Measurements from ENCODE around the gene ACAA2.
A peak's percentile ranks its signal among the peaks of the same experiment; 100 is the strongest.

ACAA2 gene

GRCh38 chr18:49834258-49834657 is 20.9 kb upstream of the ACAA2 start:
- Histone ChIP-seq H3K4me1 (ENCODE audit: control insufficient read depth, insufficient read depth, low read length) (no peaks in the 10 kb centered on the region), H3K36me3 (ENCODE audit: control insufficient read depth, insufficient read depth, low read length) (no peaks in the 10 kb centered on the region), H3K27me3 (ENCODE audit: control insufficient read depth, insufficient read depth, low read length) (no peaks in the 10 kb centered on the region), H3K27ac (ENCODE audit: low read depth, low read length) (no peak overlapping the region), H3K9ac (ENCODE audit: low read depth, low read length) (no peak overlapping the region), H3K4me3 (ENCODE audit: low read depth, low read length) (no peak overlapping the region), H3K9me3 (ENCODE audit: control insufficient read depth, insufficient read depth, low read length) (no peaks in the 10 kb centered on the region)

DNA sequence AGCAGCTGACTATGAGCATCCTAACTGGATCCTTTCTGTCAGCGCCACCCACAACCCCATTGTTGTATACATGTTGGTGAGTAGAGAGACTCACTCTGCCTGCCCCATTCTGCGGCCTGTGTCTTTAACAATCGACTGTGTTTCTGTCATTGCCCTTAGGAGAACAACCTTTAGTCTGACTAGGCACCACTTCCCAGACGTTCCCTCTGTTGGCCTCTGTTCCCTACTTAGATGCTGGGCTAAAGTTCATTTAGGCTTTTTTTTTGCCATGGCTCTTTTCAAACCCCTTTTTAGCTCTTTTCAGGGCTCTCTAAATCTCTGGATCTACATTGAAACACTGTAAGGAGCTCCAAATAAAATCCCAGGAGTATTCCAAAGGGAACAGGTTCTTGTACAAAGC is 20.5 kb upstream of the ACAA2 start:
- no peaks in the 10 kb centered on the region for H3K4me1 ChIP-seq (ENCODE audit: control insufficient read depth, insufficient read depth, low read length)
- no peak overlapping the region for H3K27ac ChIP-seq (ENCODE audit: low read depth, low read length)
- H3K4me3 ChIP-seq (ENCODE audit: low read depth, low read length), result no peak overlapping the region

GRCh38 chr18:49832221-49832647 is 18.9 kb upstream of the ACAA2 start:
- Histone ChIP-seq H3K27me3 (ENCODE audit: control insufficient read depth, insufficient read depth, low read length) (no peaks in the 10 kb centered on the region), H3K4me3 (ENCODE audit: low read depth, low read length) (no peak overlapping the region), H3K36me3 (ENCODE audit: control insufficient read depth, insufficient read depth, low read length) (no peaks in the 10 kb centered on the region), H3K9ac (ENCODE audit: low read depth, low read length) (no peak overlapping the region), H3K27ac (ENCODE audit: low read depth, low read length) (no peak overlapping the region), H3K4me1 (ENCODE audit: control insufficient read depth, insufficient read depth, low read length) (no peaks in the 10 kb centered on the region), H3K9me3 (ENCODE audit: control insufficient read depth, insufficient read depth, low read length) (peaks cover 6% of the 10 kb centered on the region)

More for the DNA sequence above, 20.5 kb upstream of the ACAA2 start:
- Histone ChIP-seq H3K27me3 (ENCODE audit: control insufficient read depth, insufficient read depth, low read length) (no peaks in the 10 kb centered on the region), H3K36me3 (ENCODE audit: control insufficient read depth, insufficient read depth, low read length) (no peaks in the 10 kb centered on the region), H3K9me3 (ENCODE audit: control insufficient read depth, insufficient read depth, low read length) (no peaks in the 10 kb centered on the region), H3K9ac (ENCODE audit: low read depth, low read length) (no peak overlapping the region)

- no peaks in the 10 kb centered on the region for H3K4me1 ChIP-seq (ENCODE audit: control insufficient read depth, insufficient read depth, low read length)
- no peak overlapping the region for H3K27ac ChIP-seq (ENCODE audit: low read depth, low read length)
- no peaks in the 10 kb centered on the region for H3K36me3 ChIP-seq (ENCODE audit: control insufficient read depth, insufficient read depth, low read length)
- no peak overlapping the region for H3K9ac ChIP-seq (ENCODE audit: low read depth, low read length)
- H3K9me3 ChIP-seq (ENCODE audit: control insufficient read depth, insufficient read depth, low read length), result peaks cover 6% of the 10 kb centered on the region
- H3K4me3 ChIP-seq (ENCODE audit: low read depth, low read length), result no peak overlapping the region
- H3K27me3 ChIP-seq (ENCODE audit: control insufficient read depth, insufficient read depth, low read length), result no peaks in the 10 kb centered on the region
Observed at GRCh38 chr18:49827996-49828395, 14.7 kb upstream of the ACAA2 start.

DNA sequence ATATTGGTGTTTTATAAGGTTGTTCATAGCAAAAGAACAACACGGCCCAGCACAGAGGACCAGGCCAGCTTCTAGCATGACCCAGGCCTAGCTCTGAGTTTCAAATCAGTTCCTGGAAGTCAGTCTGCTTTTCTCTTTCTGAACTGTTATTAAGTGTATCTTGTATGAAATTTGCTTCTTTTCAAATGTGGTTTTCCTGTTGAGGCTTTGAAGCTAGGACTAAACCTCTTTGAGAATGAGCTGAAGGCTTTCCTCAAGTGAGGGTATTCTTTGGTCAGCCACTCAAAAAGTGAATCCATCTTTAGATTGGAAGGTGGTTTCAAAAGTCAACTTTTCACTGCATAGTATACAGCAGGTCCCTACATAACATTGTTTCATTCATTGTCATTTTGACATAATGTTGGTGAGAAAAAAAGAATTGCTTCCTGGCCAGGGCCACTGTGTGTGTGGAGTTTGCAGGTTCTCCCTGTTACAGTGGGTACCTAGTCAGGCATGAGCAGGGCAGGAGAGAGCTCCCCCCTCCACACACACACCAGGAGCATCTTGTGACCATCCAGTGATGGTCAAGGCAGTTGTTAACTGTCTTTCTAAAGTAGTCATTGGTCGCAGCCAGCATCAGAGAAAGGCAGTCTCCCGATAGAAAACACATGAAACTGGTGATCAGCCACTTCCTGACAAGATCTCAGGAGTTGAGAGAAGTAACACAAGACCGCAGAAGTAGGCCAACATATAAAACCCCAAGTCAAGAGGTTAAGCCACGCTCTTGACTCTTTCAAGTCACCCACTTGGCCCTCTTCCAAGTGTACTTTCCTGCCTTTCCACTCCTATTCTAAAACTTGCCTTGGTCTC is 6.7 kb upstream of the ACAA2 start:
- Histone ChIP-seq H3K4me3 (ENCODE audit: low read depth, low read length) (no peak overlapping the region), H3K27ac (ENCODE audit: low read depth, low read length) (no peak overlapping the region), H3K9ac (ENCODE audit: low read depth, low read length) (no peak overlapping the region), H3K4me1 (ENCODE audit: control insufficient read depth, insufficient read depth, low read length) (no peaks in the 10 kb centered on the region), H3K27me3 (ENCODE audit: control insufficient read depth, insufficient read depth, low read length) (no peaks in the 10 kb centered on the region), H3K36me3 (ENCODE audit: control insufficient read depth, insufficient read depth, low read length) (no peaks in the 10 kb centered on the region), H3K9me3 (ENCODE audit: control insufficient read depth, insufficient read depth, low read length) (no peaks in the 10 kb centered on the region)

- Histone ChIP-seq H3K9me3 (ENCODE audit: control insufficient read depth, insufficient read depth, low read length) (no peaks in the 10 kb centered on the region), H3K27ac (ENCODE audit: low read depth, low read length) (no peak overlapping the region), H3K9ac (ENCODE audit: low read depth, low read length) (no peak overlapping the region), H3K4me1 (ENCODE audit: control insufficient read depth, insufficient read depth, low read length) (peaks cover 3% of the 10 kb centered on the region; the same call in 1 of the 2 replicates), H3K27me3 (ENCODE audit: control insufficient read depth, insufficient read depth, low read length) (no peaks in the 10 kb centered on the region), H3K36me3 (ENCODE audit: control insufficient read depth, insufficient read depth, low read length) (no peaks in the 10 kb centered on the region), H3K4me3 (ENCODE audit: low read depth, low read length) (no peak overlapping the region)
Observed at GRCh38 chr18:49819071-49819662, 5.8 kb upstream of the ACAA2 start.

DNA sequence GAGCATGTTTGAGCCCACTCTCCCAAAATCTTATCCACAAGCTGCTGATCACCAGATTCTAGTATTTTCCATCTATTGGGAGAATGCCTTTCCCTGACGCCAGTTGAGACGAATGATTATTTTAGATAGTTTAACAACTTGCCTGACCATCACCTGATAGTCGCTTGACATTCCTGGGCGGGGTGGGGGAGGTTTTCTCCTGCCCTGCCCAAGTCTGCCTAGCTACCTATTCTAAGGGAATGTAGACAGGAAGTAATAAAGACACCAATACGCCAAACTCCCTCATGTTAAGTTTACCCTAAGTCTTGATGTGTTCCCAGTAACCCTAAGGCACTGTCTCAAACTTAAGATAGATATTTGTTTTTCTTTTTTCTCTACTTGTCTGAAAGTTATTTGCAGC is 4.6 kb upstream of the ACAA2 start:
- H3K9ac ChIP-seq (ENCODE audit: low read depth, low read length), result no peak overlapping the region
- no peaks in the 10 kb centered on the region for H3K9me3 ChIP-seq (ENCODE audit: control insufficient read depth, insufficient read depth, low read length)
- no peak overlapping the region for H3K27ac ChIP-seq (ENCODE audit: low read depth, low read length)

DNA sequence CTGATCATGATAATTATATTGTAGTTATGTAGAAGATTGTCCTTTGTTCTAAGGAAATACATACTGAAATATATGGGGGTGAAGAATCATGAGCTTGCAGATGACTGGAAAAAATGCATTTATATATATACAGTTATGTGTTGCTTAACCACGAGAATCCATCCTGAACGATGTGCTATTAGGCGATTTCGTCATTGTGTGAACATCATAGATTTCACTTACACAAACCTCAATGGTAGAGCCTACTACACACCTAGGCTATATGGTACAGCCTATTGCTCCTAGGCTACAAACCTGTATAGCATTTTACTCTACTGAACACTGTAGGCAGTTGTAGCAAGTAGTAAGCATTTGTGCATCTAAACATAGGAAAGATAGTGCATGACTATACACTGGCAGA is 2.6 kb upstream of the ACAA2 start:
- Histone ChIP-seq H3K4me1 (ENCODE audit: control insufficient read depth, insufficient read depth, low read length) (peaks cover 19% of the 10 kb centered on the region), H3K36me3 (ENCODE audit: control insufficient read depth, insufficient read depth, low read length) (no peaks in the 10 kb centered on the region), H3K27me3 (ENCODE audit: control insufficient read depth, insufficient read depth, low read length) (no peaks in the 10 kb centered on the region), H3K9me3 (ENCODE audit: control insufficient read depth, insufficient read depth, low read length) (no peaks in the 10 kb centered on the region), H3K27ac (ENCODE audit: low read depth, low read length) (no peak overlapping the region), H3K9ac (ENCODE audit: low read depth, low read length) (no peak overlapping the region), H3K4me3 (ENCODE audit: low read depth, low read length) (no peak overlapping the region)

More for the DNA sequence above, 4.6 kb upstream of the ACAA2 start:
- no peaks in the 10 kb centered on the region for H3K27me3 ChIP-seq (ENCODE audit: control insufficient read depth, insufficient read depth, low read length)
- H3K4me3 ChIP-seq (ENCODE audit: low read depth, low read length), result no peak overlapping the region
- H3K36me3 ChIP-seq (ENCODE audit: control insufficient read depth, insufficient read depth, low read length), result no peaks in the 10 kb centered on the region
- peaks cover 3% of the 10 kb centered on the region; the same call in 1 of the 2 replicates for H3K4me1 ChIP-seq (ENCODE audit: control insufficient read depth, insufficient read depth, low read length)

DNA sequence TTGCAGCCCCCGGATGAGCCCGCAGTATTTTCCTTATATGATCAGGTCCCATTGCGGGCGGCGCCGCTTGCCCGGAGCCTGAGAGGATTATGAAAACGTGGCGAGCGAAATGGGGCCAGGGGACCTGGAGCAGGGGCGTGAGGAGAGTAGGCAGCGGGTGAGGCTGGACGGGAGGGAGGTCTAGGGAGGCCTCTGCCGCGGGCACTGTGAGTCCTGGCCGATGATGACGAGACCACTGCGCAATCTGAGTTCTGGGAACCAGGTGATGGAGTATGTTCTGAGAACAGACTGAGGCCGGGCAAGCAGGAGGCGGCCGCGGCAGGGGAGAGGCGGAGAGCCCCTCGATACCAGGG is 790 bp upstream of the ACAA2 start:
- H3K9ac ChIP-seq (ENCODE audit: low read depth, low read length), result peak overlapping the region; percentile 76
- peak overlapping the region; percentile 84 for H3K4me3 ChIP-seq (ENCODE audit: low read depth, low read length)
- no peaks in the 10 kb centered on the region; the same call in 1 of the 2 replicates for H3K36me3 ChIP-seq (ENCODE audit: control insufficient read depth, insufficient read depth, low read length)
- peaks cover 10% of the 10 kb centered on the region for H3K9me3 ChIP-seq (ENCODE audit: control insufficient read depth, insufficient read depth, low read length)
- H3K27ac ChIP-seq (ENCODE audit: low read depth, low read length), result peak overlapping the region; percentile 98
- no peaks in the 10 kb centered on the region for H3K27me3 ChIP-seq (ENCODE audit: control insufficient read depth, insufficient read depth, low read length)
- H3K4me1 ChIP-seq (ENCODE audit: control insufficient read depth, insufficient read depth, low read length), result peaks cover 20% of the 10 kb centered on the region

DNA sequence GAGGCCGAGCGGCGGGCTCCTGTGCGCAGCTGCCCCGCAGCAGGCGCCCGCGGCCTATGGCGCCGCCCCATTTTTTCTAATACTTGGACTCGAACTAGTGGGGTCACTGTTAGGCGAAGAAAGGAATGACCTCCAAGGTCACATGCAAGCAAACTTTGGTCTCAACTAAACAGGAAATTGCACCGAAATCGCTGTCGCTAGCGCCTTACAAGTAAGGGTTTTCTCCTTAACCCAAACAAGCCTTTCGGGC is 339 bp downstream of the ACAA2 start:
- H3K27ac ChIP-seq (ENCODE audit: low read depth, low read length), result peak overlapping the region; percentile 98
- peaks cover 20% of the 10 kb centered on the region for H3K4me1 ChIP-seq (ENCODE audit: control insufficient read depth, insufficient read depth, low read length)
- no peaks in the 10 kb centered on the region for H3K27me3 ChIP-seq (ENCODE audit: control insufficient read depth, insufficient read depth, low read length)
- H3K9ac ChIP-seq (ENCODE audit: low read depth, low read length), result peak overlapping the region; percentile 77
- H3K4me3 ChIP-seq (ENCODE audit: low read depth, low read length), result peak overlapping the region; percentile 84
- peaks cover 10% of the 10 kb centered on the region for H3K9me3 ChIP-seq (ENCODE audit: control insufficient read depth, insufficient read depth, low read length)
- H3K36me3 ChIP-seq (ENCODE audit: control insufficient read depth, insufficient read depth, low read length), result no peaks in the 10 kb centered on the region; the same call in 1 of the 2 replicates

DNA sequence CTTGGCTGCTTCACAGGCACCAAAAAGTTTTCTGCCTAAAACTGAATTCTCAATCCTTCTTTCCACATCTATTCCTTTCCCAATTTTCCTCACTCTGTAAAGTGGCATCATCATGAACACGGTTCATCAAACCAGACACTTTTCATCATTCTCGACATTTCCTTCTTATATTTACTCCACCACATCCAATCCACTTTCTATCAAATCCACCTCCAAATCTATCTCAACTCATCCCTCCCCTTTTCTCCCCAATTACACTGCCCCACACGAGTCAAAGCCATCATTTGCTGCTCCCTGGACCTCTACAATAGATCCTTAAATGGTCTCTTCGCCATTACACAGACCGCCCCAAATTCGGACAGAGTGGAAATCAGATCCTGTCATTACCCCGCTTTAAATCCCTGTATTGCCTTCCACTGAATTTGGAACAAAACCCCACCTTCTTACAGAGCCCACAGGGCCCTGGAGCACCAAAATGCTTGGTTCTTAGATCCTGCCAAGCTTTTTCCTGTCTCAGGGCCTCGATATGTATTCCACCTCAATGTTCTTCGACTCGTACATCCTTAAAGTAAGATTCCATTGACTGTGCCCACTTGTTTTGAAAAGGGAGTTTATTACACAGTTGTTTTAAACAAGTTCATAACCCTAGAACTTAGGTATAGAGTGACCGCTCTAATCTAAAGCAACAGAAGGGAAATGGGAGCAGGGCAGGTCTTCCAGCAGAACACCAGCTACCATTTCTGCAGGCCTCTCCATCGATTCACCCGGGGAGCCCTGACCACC is 856 bp downstream of the ACAA2 start:
- Histone ChIP-seq H3K4me3 (ENCODE audit: low read depth, low read length) (peak overlapping the region; percentile 84), H3K36me3 (ENCODE audit: control insufficient read depth, insufficient read depth, low read length) (no peaks in the 10 kb centered on the region; the same call in 1 of the 2 replicates), H3K9ac (ENCODE audit: low read depth, low read length) (peak overlapping the region; percentile 77), H3K4me1 (ENCODE audit: control insufficient read depth, insufficient read depth, low read length) (peaks cover 20% of the 10 kb centered on the region), H3K9me3 (ENCODE audit: control insufficient read depth, insufficient read depth, low read length) (peaks cover 10% of the 10 kb centered on the region), H3K27me3 (ENCODE audit: control insufficient read depth, insufficient read depth, low read length) (no peaks in the 10 kb centered on the region), H3K27ac (ENCODE audit: low read depth, low read length) (peak overlapping the region; percentile 98)
